Stomach (tissue), 4 donors: ENCODE results near the gene KTN1.

Source experiments
- CTCF ChIP-seq, 7 experiments: fragments of 450-650 bp in 4 of 7; fragments of 200-600 bp in 3 of 7; sonication (generic) in 3 of 7; IDR thresholded peaks; one replicate each; pipeline ENCODE4 v1.5.1; 2016 to 2019; ENCODE audit warnings: antibody characterized with exemption in 7 of 7, control low read depth in 2 of 7, mild to moderate bottlenecking in 1 of 7
- EP300 ChIP-seq: sonication (generic); formaldehyde crosslinking; IDR thresholded peaks from one replicate; pipeline ENCODE4 v1.6.1; 2017; ENCODE audit warnings: antibody characterized with exemption
- POLR2A ChIP-seq, 4 donors: fragments of 450-650 bp; IDR thresholded peaks; one replicate each; pipeline ENCODE4 v1.6.1; 2016; ENCODE audit warnings: antibody characterized with exemption in 4 of 4, control low read depth in 2 of 4, mild to moderate bottlenecking in 1 of 4, moderate library complexity in 1 of 4
- POLR2AphosphoS5 ChIP-seq, 3 donors: sonication (generic); formaldehyde crosslinking; IDR thresholded peaks; one replicate each; pipeline ENCODE4 v1.6.1; 2016; ENCODE audit warnings: antibody characterized with exemption in 3 of 3

DNA sequence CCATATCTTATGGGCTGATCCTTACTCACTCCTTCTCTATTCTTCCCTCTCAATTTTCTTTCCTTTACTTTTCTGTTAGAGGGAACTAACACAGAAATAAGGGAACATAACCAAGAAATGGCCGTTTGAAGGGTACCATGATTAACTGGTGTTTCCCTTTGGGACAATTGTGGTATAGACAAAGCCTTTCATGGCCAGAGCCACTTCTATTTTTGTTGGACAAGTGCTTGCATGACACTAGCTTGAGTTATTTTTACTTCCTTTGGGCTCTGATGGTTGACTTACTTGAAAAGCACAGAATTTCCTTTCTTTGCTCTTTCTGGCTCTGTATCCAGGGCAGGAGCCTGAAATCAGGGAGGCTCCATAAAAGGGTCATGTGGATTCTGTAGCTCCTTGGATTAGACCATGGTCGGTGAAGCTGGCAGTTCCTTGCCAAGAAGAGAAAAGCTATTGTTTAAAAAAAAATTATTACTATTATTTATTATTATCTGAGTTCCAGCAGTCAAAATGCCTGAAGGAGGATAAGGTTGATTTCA, 130.6 kb downstream of the KTN1 start:
- TF ChIP-seq POLR2AphosphoS5 (IDR thresholded peaks at IDR 0.05) (no peak), EP300 (no peak), CTCF (IDR thresholded peaks at IDR 0.05) (no peak), POLR2A (IDR thresholded peaks at IDR 0.05) (no peak)
